SK-N-MC (cell line): ENCODE data around the gene ATXN7L1.

ENCODE experiments used
- EZH2 ChIP-seq: fragments of 200-600 bp; sonication (generic); IDR thresholded peaks from one replicate; pipeline ENCODE4 v1.6.1; 2017; ENCODE audit warnings: antibody characterized with exemption
- FOXP2 ChIP-seq: optimal IDR thresholded peaks from 2 replicates; pipeline ENCODE3; 2011; ENCODE audit warnings: mild to moderate bottlenecking, moderate library complexity; ENCODE audit not compliant: insufficient read depth; ENCODE audit errors: extremely low read length, control extremely low read depth

- TF ChIP-seq EZH2 (no peak), FOXP2 (no peak)
Observed at GRCh38 chr7:105887569-105888189, 11.3 kb upstream of the ATXN7L1 start.
